Osteoblast (primary cell): ENCODE measurements around the gene RAB44. TPM values are rescaled to one million over a fixed set of nuclear protein-coding genes. Genes with fewer than 3 reads are reported as not detected.

Source experiments
- DNase-seq: peaks from one replicate; pipeline ENCODE4 v3.0.0; 2011; ENCODE audit warnings: low spot score, mixed read lengths; ENCODE audit not compliant: insufficient read length; ENCODE audit errors: missing footprints
- H2AFZ ChIP-seq: 2 replicates; pipeline ENCODE4 v1.6.0; 2011; ENCODE audit warnings: mild to moderate bottlenecking, low read length
- H3K27ac ChIP-seq: 2 replicates; pipeline ENCODE4 v1.5.1; 2011; ENCODE audit warnings: mild to moderate bottlenecking, low read depth, low read length, moderate library complexity
- H3K27me3 ChIP-seq: 2 replicates; pipeline ENCODE4 v1.6.0; 2012; ENCODE audit warnings: mild to moderate bottlenecking, control low read depth, inconsistent platforms, low read length, moderate library complexity; ENCODE audit not compliant: insufficient read depth
- H3K36me3 ChIP-seq: 2 replicates; pipeline ENCODE4 v1.5.1; 2011; ENCODE audit warnings: mild to moderate bottlenecking, low read length, control low read depth, moderate library complexity; ENCODE audit not compliant: insufficient read depth
- H3K4me1 ChIP-seq: 2 replicates; pipeline ENCODE4 v1.5.1; 2011; ENCODE audit warnings: mild to moderate bottlenecking, low read length, control low read depth, moderate library complexity; ENCODE audit not compliant: insufficient read depth
- H3K4me2 ChIP-seq: 2 replicates; pipeline ENCODE4 v1.6.0; 2011; ENCODE audit warnings: mild to moderate bottlenecking, low read length; ENCODE audit not compliant: insufficient read depth
- H3K4me3 ChIP-seq: fragments of 200-600 bp; sonication (generic); 3 replicates; pipeline ENCODE4 v1.5.1; 2012; ENCODE audit warnings: mild to moderate bottlenecking, low read length, inconsistent platforms; ENCODE audit not compliant: insufficient read depth
- H3K79me2 ChIP-seq: 2 replicates; pipeline ENCODE4 v1.6.0; 2012; ENCODE audit warnings: mild to moderate bottlenecking, low read length, control low read depth, inconsistent platforms; ENCODE audit not compliant: insufficient read depth
- H3K9me3 ChIP-seq: 2 replicates; pipeline ENCODE4 v1.5.1; 2011; ENCODE audit warnings: low read depth, low read length, control low read depth
- H4K20me1 ChIP-seq: 2 replicates; pipeline ENCODE4 v1.6.0; 2012; ENCODE audit warnings: mild to moderate bottlenecking, low read length, control low read depth; ENCODE audit not compliant: insufficient read depth
- CTCF ChIP-seq: IDR thresholded peaks from 2 replicates; pipeline ENCODE4 v1.5.1; 2011; ENCODE audit warnings: mild to moderate bottlenecking, low read depth, low read length, moderate library complexity; ENCODE audit errors: extremely low read depth
- total RNA-seq: library from RNA; depleted of rRNA; stranded (reverse); fragments of >200 nt; gene quantifications from 2 replicates; pipeline ENCODE4 v1.2.3, GENCODE V29; 2012

The RAB44 gene
- total RNA-seq, 1 donor: 0.36 TPM

GRCh38 chr6:36769183-36769675 lies 71.6 kb downstream of the RAB44 start:
- Histone ChIP-seq H2AFZ (peak overlapping the region; percentile 81), H3K36me3 (no peaks in the 10 kb centered on the region), H3K79me2 (no peaks in the 10 kb centered on the region), H3K9me3 (no peaks in the 10 kb centered on the region), H3K27me3 (no peaks in the 10 kb centered on the region), H3K4me2 (no peak overlapping the region), H3K4me3 (no peak overlapping the region), H4K20me1 (no peaks in the 10 kb centered on the region), H3K27ac (no peak overlapping the region), H3K4me1 (peaks cover 24% of the 10 kb centered on the region)
- no peak for TF ChIP-seq CTCF
- peak; percentile 69 for DNase-seq

DNA sequence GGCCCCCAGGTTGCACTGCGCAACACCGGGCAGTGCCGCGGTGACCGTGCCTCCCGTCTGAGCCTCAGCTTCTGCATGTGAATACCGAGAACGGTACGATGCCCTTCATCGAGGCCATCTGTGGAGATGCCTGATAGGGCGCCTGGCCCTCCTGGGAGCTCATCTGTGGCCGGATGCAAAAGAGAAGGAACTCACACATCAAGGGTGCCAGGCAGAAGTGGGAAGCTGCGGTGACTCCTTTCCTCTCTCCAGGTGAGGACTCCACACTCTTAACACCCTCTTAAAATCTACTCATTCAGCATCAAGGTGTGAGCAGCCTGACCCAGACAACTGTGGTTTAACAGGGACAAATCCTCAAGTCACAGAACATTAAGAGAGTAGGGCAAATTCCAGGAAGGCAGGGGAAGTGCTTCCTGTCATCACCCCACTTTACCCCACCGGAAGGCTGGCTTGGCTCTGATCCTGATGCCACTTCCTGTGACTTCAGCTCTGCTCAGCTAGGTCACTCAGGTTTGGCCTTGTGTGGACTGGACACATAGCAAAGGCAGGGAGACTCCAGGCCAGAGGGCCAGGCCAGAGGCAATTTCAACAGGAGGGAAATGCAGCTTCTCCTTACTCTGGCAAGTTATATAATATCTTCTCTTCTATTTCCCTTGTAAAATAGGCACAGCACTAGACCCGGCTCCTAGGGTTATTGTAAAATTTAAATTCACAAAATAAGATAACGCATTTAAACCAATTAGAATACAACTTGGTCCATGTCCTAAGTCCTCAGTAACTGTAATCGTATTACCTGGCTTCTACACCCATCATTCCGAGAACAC lies 72.3 kb downstream of the RAB44 start:
- no peak for TF ChIP-seq CTCF
- Histone ChIP-seq H3K4me2 (peak overlapping the region; percentile 40), H2AFZ (peak overlapping the region; percentile 81), H3K36me3 (no peaks in the 10 kb centered on the region), H3K27me3 (no peaks in the 10 kb centered on the region), H3K27ac (no peak overlapping the region), H4K20me1 (no peaks in the 10 kb centered on the region), H3K9me3 (no peaks in the 10 kb centered on the region), H3K4me3 (no peak overlapping the region), H3K79me2 (no peaks in the 10 kb centered on the region), H3K4me1 (peaks cover 24% of the 10 kb centered on the region)
- peak; percentile 64 for DNase-seq

- TF ChIP-seq CTCF: no peak
- Histone ChIP-seq H4K20me1 (no peaks in the 10 kb centered on the region), H3K4me2 (no peak overlapping the region), H3K36me3 (no peaks in the 10 kb centered on the region), H3K9me3 (no peaks in the 10 kb centered on the region), H3K27me3 (no peaks in the 10 kb centered on the region), H3K4me1 (peaks cover 19% of the 10 kb centered on the region), H3K4me3 (no peak overlapping the region), H2AFZ (no peak overlapping the region), H3K79me2 (no peaks in the 10 kb centered on the region), H3K27ac (no peak overlapping the region)
- no peak for DNase-seq
These were observed 73.5 kb downstream of the RAB44 start for GRCh38 chr6:36771145-36771544.

DNA sequence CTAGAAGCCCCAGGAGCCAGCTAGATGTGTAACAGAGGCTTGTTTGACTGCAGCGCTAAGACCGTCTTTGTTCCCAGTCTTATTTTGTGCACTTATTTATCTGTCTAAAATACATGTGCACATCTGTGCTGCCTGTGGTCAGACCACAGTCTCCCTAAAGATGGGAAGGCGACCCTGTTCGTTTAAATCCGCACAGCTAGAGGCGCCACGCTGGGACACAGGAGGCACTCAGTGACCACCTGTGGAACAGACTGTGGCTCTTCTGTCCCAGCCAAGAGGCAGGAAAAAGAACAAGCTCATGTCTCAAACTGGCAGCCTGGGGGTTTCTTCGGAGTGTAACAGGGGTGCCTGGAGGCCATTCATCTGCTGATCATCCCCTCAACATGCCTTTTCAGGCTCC lies 74.8 kb downstream of the RAB44 start:
- Histone ChIP-seq H2AFZ (no peak overlapping the region), H3K4me1 (peaks cover 19% of the 10 kb centered on the region), H3K9me3 (no peaks in the 10 kb centered on the region), H4K20me1 (no peaks in the 10 kb centered on the region), H3K4me2 (no peak overlapping the region), H3K79me2 (no peaks in the 10 kb centered on the region), H3K27ac (no peak overlapping the region), H3K4me3 (no peak overlapping the region), H3K36me3 (no peaks in the 10 kb centered on the region), H3K27me3 (no peaks in the 10 kb centered on the region)
- no peak for DNase-seq
- no peak for TF ChIP-seq CTCF
